ENCODE measurements around the gene KIAA1586. TPM values are rescaled to one million over a fixed set of nuclear protein-coding genes. Genes with fewer than 3 reads are reported as not detected.
"Not testable (repeated sequence)": the region's sequence is repeated elsewhere in the genome, so short reads cannot be mapped to it uniquely, and the experiment has no call there.

Gene KIAA1586
- polyA plus RNA-seq, 1 donor (not counting 4 experiments of a cell fraction or from before 2014, with no cell fraction given) = 8.2 TPM

- Histone ChIP-seq H4K20me1 (ENCODE audit: control insufficient read depth, extremely low read depth, insufficient read depth, low read length) (peaks cover 10% of the 10 kb centered on the region), H3K79me2 (ENCODE audit: control insufficient read depth, insufficient read depth, low read length) (peaks cover 36% of the 10 kb centered on the region), H3K4me3 (ENCODE audit: control insufficient read depth in 2 of 3, extremely low read depth in 1 of 3, insufficient read depth in 2 of 3, low read depth in 1 of 3, low read length in 3 of 3) (peak within 1 kb of the TSS; percentile 61 to 74 (median 66)), H3K4me2 (ENCODE audit: control insufficient read depth, extremely low read depth, insufficient read depth, low read depth, low read length) (peak within 1 kb of the TSS; percentile 84), H3K27ac (ENCODE audit: control insufficient read depth, insufficient read depth, low read length) (peak within 1 kb of the TSS; percentile 68), H3K27me3 (ENCODE audit: control insufficient read depth, extremely low read depth, insufficient read depth, low read length) (no peaks in the 10 kb centered on the region), H3K4me1 (ENCODE audit: control insufficient read depth, extremely low read depth, insufficient read depth, low read length) (peaks cover 29% of the 10 kb centered on the region), H3K9me3 (ENCODE audit: control insufficient read depth, low read depth, low read length) (no peaks in the 10 kb centered on the region), H3K36me3 (ENCODE audit: control insufficient read depth in 2 of 2, extremely low read depth in 1 of 2, insufficient read depth in 2 of 2, low read length in 2 of 2) (peaks cover 2 to 16% of the 10 kb centered on the region in 2 experiments), H2AFZ (ENCODE audit: control insufficient read depth, low read length) (peak within 1 kb of the TSS; percentile 84), H3K9ac (ENCODE audit: control insufficient read depth, extremely low read depth, insufficient read depth, low read length) (peak within 1 kb of the TSS; percentile 83), H3K9me1 (ENCODE audit: control insufficient read depth, extremely low read depth, insufficient read depth, low read length) (no peaks in the 10 kb centered on the region)
- dilution Hi-C loops (cut with MboI; ENCODE audit: extremely low pct_ligation_motif_present, low sequenced_read_pairs) = no loop called here
- no peak for TF ChIP-seq CTCF (optimal IDR thresholded peaks at IDR 0.05 in 1 of 3, IDR thresholded peaks at IDR 0.05 in 1 of 3, conservative IDR thresholded peaks at IDR 0.05 in 1 of 3; ENCODE audit: extremely low read depth in 1 of 3, insufficient read depth in 2 of 3, low read length in 3 of 3)
- no peak for TF ChIP-seq EZH2 (IDR thresholded peaks at IDR 0.05; ENCODE audit: low read length)
- peak; percentile 42 for DNase-seq (ENCODE audit: low read depth, low spot score)
- no peak for FAIRE-seq
These were observed 43.4 kb downstream of the KIAA1586 start, which contains the start of gene ZNF451 for GRCh38 chr6:57089687-57090457. ZNF451 (plus strand) TSS chr6:57090188; CDS start chr6:57090254, 66 bp downstream.

- Histone ChIP-seq H3K79me2 (ENCODE audit: control insufficient read depth, insufficient read depth, low read length) (peaks cover 43% of the 10 kb centered on the region), H3K36me3 (ENCODE audit: control insufficient read depth in 2 of 2, extremely low read depth in 1 of 2, insufficient read depth in 2 of 2, low read length in 2 of 2) (peaks cover 2 to 16% of the 10 kb centered on the region in 2 experiments), H4K20me1 (ENCODE audit: control insufficient read depth, extremely low read depth, insufficient read depth, low read length) (peaks cover 14% of the 10 kb centered on the region), H3K4me1 (ENCODE audit: control insufficient read depth, extremely low read depth, insufficient read depth, low read length) (peaks cover 29% of the 10 kb centered on the region), H3K4me3 (ENCODE audit: control insufficient read depth in 2 of 3, extremely low read depth in 1 of 3, insufficient read depth in 2 of 3, low read depth in 1 of 3, low read length in 3 of 3) (peak overlapping the region in 1 of 3 experiments; percentile 61)
- H3K9me1 ChIP-seq (ENCODE audit: control insufficient read depth, extremely low read depth, insufficient read depth, low read length); H3K9ac ChIP-seq (ENCODE audit: control insufficient read depth, extremely low read depth, insufficient read depth, low read length); DNase-seq (ENCODE audit: low read depth, low spot score); H3K27me3 ChIP-seq (ENCODE audit: control insufficient read depth, extremely low read depth, insufficient read depth, low read length); H3K27ac ChIP-seq (ENCODE audit: control insufficient read depth, insufficient read depth, low read length); H3K9me3 ChIP-seq (ENCODE audit: control insufficient read depth, low read depth, low read length); H3K4me2 ChIP-seq (ENCODE audit: control insufficient read depth, extremely low read depth, insufficient read depth, low read depth, low read length); dilution Hi-C loops (cut with MboI; ENCODE audit: extremely low pct_ligation_motif_present, low sequenced_read_pairs); H2AFZ ChIP-seq (ENCODE audit: control insufficient read depth, low read length): not testable (repeated sequence)
- FAIRE-seq = peak; percentile 100
These were observed 44.1 kb downstream of the KIAA1586 start for GRCh38 chr6:57090458-57091067.

GRCh38 chr6:57091375-57091774 lies 44.9 kb downstream of the KIAA1586 start:
- peak overlapping the region; percentile 76 for H3K4me2 ChIP-seq (ENCODE audit: control insufficient read depth, extremely low read depth, insufficient read depth, low read depth, low read length)
- peak overlapping the region; percentile 40 for H3K27ac ChIP-seq (ENCODE audit: control insufficient read depth, insufficient read depth, low read length)
- H3K79me2 ChIP-seq (ENCODE audit: control insufficient read depth, insufficient read depth, low read length) = peaks cover 50% of the 10 kb centered on the region
- H2AFZ ChIP-seq (ENCODE audit: control insufficient read depth, low read length); H3K9me3 ChIP-seq (ENCODE audit: control insufficient read depth, low read depth, low read length); H3K9ac ChIP-seq (ENCODE audit: control insufficient read depth, extremely low read depth, insufficient read depth, low read length); DNase-seq (ENCODE audit: low read depth, low spot score); H3K9me1 ChIP-seq (ENCODE audit: control insufficient read depth, extremely low read depth, insufficient read depth, low read length); dilution Hi-C loops (cut with MboI; ENCODE audit: extremely low pct_ligation_motif_present, low sequenced_read_pairs); H3K27me3 ChIP-seq (ENCODE audit: control insufficient read depth, extremely low read depth, insufficient read depth, low read length); FAIRE-seq: not testable (repeated sequence)
- H3K36me3 ChIP-seq (ENCODE audit: control insufficient read depth in 2 of 2, extremely low read depth in 1 of 2, insufficient read depth in 2 of 2, low read length in 2 of 2) = peaks cover 2 to 16% of the 10 kb centered on the region in 2 experiments
- H3K4me3 ChIP-seq (ENCODE audit: control insufficient read depth in 2 of 3, extremely low read depth in 1 of 3, insufficient read depth in 2 of 3, low read depth in 1 of 3, low read length in 3 of 3) = peak overlapping the region in 2 of 3 experiments; percentile 43 to 44
- peaks cover 15% of the 10 kb centered on the region for H4K20me1 ChIP-seq (ENCODE audit: control insufficient read depth, extremely low read depth, insufficient read depth, low read length)
- H3K4me1 ChIP-seq (ENCODE audit: control insufficient read depth, extremely low read depth, insufficient read depth, low read length) = peaks cover 29% of the 10 kb centered on the region
